ENCODE measurements around the gene RNPS1.

DNA sequence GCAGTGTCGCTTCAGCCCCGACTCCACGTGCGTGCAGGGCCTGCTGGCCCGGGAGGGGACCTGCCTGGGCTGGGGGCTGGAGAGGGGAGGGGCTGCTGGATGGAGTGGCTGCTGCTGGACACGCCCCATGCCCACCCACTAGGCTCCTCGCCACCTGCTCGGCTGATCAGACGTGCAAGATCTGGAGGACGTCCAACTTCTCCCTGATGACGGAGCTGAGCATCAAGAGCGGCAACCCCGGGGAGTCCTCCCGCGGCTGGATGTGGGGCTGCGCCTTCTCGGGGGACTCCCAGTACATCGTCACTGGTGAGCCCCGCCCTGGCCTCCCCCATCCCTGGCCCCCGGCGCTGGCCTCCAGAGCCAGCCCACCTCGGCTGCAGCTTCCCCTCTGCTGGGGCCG is 59.6 kb downstream of the RNPS1 start:
- TF ChIP-seq, protein P1, sequence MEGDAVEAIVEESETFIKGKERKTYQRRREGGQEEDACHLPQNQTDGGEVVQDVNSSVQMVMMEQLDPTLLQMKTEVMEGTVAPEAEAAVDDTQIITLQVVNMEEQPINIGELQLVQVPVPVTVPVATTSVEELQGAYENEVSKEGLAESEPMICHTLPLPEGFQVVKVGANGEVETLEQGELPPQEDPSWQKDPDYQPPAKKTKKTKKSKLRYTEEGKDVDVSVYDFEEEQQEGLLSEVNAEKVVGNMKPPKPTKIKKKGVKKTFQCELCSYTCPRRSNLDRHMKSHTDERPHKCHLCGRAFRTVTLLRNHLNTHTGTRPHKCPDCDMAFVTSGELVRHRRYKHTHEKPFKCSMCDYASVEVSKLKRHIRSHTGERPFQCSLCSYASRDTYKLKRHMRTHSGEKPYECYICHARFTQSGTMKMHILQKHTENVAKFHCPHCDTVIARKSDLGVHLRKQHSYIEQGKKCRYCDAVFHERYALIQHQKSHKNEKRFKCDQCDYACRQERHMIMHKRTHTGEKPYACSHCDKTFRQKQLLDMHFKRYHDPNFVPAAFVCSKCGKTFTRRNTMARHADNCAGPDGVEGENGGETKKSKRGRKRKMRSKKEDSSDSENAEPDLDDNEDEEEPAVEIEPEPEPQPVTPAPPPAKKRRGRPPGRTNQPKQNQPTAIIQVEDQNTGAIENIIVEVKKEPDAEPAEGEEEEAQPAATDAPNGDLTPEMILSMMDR (conservative IDR thresholded peaks at IDR 0.05), result no peak
- no peak for TF ChIP-seq EZH2 (IDR thresholded peaks at IDR 0.05; ENCODE audit: low read depth)

Measured in PC-9 (cell line).